ENCODE results near the gene DCDC2B. TPM values are rescaled to one million over a fixed set of nuclear protein-coding genes. Genes with fewer than 3 reads are reported as not detected.

DCDC2B gene
- total RNA-seq, 2 donors from 2014 or later: not detected

DNA sequence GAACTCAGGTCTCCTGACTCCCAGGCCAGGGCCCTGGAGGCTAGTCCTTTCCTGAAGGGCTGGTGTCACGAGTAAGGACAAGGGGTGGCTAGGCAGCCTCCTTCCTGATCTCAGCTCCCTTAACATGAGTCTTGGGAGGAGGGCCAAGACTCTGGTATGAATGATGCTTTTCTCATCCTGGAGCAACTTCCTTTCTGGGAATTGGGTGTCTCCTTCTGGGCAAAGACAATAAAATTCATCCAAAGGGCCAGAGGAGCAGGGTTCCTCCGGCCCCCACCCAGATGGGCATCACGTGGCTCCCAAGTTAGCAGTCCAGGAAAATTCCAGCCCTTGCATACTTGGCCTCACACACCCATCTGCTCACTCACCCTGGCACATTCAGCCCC, 38.0 kb downstream of the DCDC2B start, which contains the start of gene FAM167B:
TSS of gene FAM167B (plus strand) at position 335 of the 386 bp plus-strand sequence. CDS start 200 bp downstream, outside the sequence.
- Histone ChIP-seq H3K9me3 (ENCODE audit: control insufficient read depth, low read length) (no peaks in the 10 kb centered on the region), H3K27me3 (ENCODE audit: control insufficient read depth, insufficient read depth, low read length, poor library complexity, severe bottlenecking) (no peaks in the 10 kb centered on the region), H3K27ac (ENCODE audit: low read depth, low read length) (no peak within 1 kb of the TSS), H3K4me3 (ENCODE audit: low read length) (no peak within 1 kb of the TSS), H3K4me1 (ENCODE audit: control insufficient read depth, insufficient read depth, low read length) (no peaks in the 10 kb centered on the region), H3K9ac (ENCODE audit: extremely low read depth, low read length, poor library complexity, severe bottlenecking) (no peak within 1 kb of the TSS), H3K36me3 (ENCODE audit: control insufficient read depth, insufficient read depth, low read length) (no peaks in the 10 kb centered on the region)
- H3K36me3 Mint-ChIP-seq (ENCODE audit: low read depth): no peaks in the 10 kb centered on the region
- WGBS, 2 experiments (ENCODE audit: insufficient coverage in 1 of 2, insufficient read length in 1 of 2): 90% methylated on average over 3 of the region's 3 CpGs; no CpG with 5 or more reads in 1 of the 2 experiments
- no peaks in the 10 kb centered on the region for H3K9me3 Mint-ChIP-seq
- H3K27ac Mint-ChIP-seq: no peak within 1 kb of the TSS
- H3K27me3 Mint-ChIP-seq (ENCODE audit: insufficient read depth): peaks cover 8% of the 10 kb centered on the region
- DNase-seq: no peak
- peaks cover 7% of the 10 kb centered on the region for H3K4me1 Mint-ChIP-seq
- H3K4me3 Mint-ChIP-seq: no peak within 1 kb of the TSS
- TF ChIP-seq, protein P1, sequence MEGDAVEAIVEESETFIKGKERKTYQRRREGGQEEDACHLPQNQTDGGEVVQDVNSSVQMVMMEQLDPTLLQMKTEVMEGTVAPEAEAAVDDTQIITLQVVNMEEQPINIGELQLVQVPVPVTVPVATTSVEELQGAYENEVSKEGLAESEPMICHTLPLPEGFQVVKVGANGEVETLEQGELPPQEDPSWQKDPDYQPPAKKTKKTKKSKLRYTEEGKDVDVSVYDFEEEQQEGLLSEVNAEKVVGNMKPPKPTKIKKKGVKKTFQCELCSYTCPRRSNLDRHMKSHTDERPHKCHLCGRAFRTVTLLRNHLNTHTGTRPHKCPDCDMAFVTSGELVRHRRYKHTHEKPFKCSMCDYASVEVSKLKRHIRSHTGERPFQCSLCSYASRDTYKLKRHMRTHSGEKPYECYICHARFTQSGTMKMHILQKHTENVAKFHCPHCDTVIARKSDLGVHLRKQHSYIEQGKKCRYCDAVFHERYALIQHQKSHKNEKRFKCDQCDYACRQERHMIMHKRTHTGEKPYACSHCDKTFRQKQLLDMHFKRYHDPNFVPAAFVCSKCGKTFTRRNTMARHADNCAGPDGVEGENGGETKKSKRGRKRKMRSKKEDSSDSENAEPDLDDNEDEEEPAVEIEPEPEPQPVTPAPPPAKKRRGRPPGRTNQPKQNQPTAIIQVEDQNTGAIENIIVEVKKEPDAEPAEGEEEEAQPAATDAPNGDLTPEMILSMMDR (conservative IDR thresholded peaks at IDR 0.05): no peak

DNA sequence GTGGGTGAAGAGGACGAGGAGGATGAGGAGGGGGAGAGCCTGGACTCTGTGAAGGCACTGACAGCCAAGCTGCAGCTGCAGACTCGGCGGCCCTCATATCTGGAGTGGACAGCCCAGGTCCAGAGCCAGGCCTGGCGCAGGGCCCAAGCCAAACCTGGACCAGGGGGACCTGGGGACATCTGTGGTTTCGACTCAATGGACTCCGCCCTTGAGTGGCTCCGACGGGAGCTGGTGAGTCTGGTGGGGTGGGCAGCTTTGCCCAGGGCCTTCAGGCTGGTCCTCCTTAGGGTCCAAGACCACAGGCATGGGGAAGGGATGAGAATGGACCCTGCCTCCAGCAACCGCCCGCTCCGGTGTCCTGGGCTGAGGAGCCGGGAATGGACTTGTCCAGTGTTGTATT, 38.6 kb downstream of the DCDC2B start:
- peaks cover 4% of the 10 kb centered on the region for H3K27me3 Mint-ChIP-seq (ENCODE audit: insufficient read depth)
- WGBS, 2 experiments (ENCODE audit: insufficient coverage in 1 of 2, insufficient read length in 1 of 2): 92 to 100% methylated on average over 4 to 12 of the region's 12 CpGs
- H3K27me3 ChIP-seq (ENCODE audit: control insufficient read depth, insufficient read depth, low read length, poor library complexity, severe bottlenecking): no peaks in the 10 kb centered on the region
- H3K4me1 ChIP-seq (ENCODE audit: control insufficient read depth, insufficient read depth, low read length): no peaks in the 10 kb centered on the region
- H3K4me3 ChIP-seq (ENCODE audit: low read length): no peak overlapping the region
- H3K9me3 ChIP-seq (ENCODE audit: control insufficient read depth, low read length): no peaks in the 10 kb centered on the region
- TF ChIP-seq, protein P1 (conservative IDR thresholded peaks at IDR 0.05): no peak
- H3K27ac ChIP-seq (ENCODE audit: low read depth, low read length): no peak overlapping the region
- H3K4me1 Mint-ChIP-seq: peaks cover 7% of the 10 kb centered on the region
- H3K9me3 Mint-ChIP-seq: no peaks in the 10 kb centered on the region
- no peak overlapping the region for H3K27ac Mint-ChIP-seq
- H3K9ac ChIP-seq (ENCODE audit: extremely low read depth, low read length, poor library complexity, severe bottlenecking): no peak overlapping the region
- no peaks in the 10 kb centered on the region for H3K36me3 Mint-ChIP-seq (ENCODE audit: low read depth)
- H3K36me3 ChIP-seq (ENCODE audit: control insufficient read depth, insufficient read depth, low read length): no peaks in the 10 kb centered on the region
- H3K4me3 Mint-ChIP-seq: no peak overlapping the region
- DNase-seq: no peak

DNA sequence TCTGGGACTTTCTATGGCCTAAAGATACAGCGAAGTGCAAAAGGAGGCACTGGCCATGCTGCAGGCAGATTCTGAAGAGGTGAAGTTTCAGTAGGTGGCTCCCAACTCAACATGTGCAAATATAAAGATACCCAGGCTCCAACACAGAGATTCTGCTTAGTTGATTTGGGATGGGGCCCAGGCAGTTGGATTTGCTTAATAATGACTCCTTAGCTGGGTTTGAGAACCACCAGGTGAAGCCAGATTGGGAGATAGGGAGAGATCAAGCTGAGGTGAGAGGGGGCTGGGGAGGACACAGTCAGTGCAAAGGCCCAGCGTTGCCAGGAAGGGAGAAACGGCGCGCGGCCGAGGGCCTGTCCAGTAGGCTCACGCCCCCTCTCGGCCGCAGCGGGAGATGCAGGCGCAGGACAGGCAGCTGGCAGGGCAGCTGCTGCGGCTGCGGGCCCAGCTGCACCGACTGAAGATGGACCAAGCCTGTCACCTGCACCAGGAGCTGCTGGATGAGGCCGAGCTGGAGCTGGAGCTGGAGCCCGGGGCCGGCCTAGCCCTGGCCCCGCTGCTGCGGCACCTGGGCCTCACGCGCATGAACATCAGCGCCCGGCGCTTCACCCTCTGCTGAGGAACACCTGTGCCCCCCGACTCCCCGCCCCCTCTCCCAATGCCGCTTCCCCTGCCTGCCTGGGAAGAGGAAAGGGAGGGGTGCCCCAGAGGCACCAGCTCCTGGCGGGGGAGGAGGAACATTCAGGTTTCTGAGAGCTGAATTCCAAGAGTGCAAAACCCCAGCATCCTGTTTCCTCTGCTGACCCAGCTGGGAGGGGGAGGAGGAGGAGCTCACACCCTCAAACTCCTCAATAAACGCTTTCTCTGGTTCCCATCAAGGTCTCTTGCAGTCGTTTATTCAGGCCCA, 39.3 kb downstream of the DCDC2B start:
- no peak overlapping the region for H3K4me3 ChIP-seq (ENCODE audit: low read length)
- TF ChIP-seq, protein P1 (conservative IDR thresholded peaks at IDR 0.05): peak; percentile 98

More for the DNA sequence above, 39.3 kb downstream of the DCDC2B start:
- Histone ChIP-seq H3K27ac (ENCODE audit: low read depth, low read length) (no peak overlapping the region), H3K4me1 (ENCODE audit: control insufficient read depth, insufficient read depth, low read length) (no peaks in the 10 kb centered on the region), H3K27me3 (ENCODE audit: control insufficient read depth, insufficient read depth, low read length, poor library complexity, severe bottlenecking) (no peaks in the 10 kb centered on the region), H3K9me3 (ENCODE audit: control insufficient read depth, low read length) (no peaks in the 10 kb centered on the region), H3K36me3 (ENCODE audit: control insufficient read depth, insufficient read depth, low read length) (no peaks in the 10 kb centered on the region), H3K9ac (ENCODE audit: extremely low read depth, low read length, poor library complexity, severe bottlenecking) (no peak overlapping the region)
- Mint-ChIP-seq H3K4me1 (peaks cover 3% of the 10 kb centered on the region), H3K36me3 (ENCODE audit: low read depth) (no peaks in the 10 kb centered on the region), H3K27ac (no peak overlapping the region), H3K4me3 (peak overlapping the region; percentile 36), H3K9me3 (no peaks in the 10 kb centered on the region), H3K27me3 (ENCODE audit: insufficient read depth) (no peaks in the 10 kb centered on the region)
- DNase-seq: peak; percentile 97
- WGBS, 2 experiments (ENCODE audit: insufficient coverage in 1 of 2, insufficient read length in 1 of 2): 16% methylated on average over 10 to 31 of the region's 31 CpGs

Data from endodermal cell (in vitro differentiated cells).